GOT3 (cell line): ENCODE data around the gene FRMD8.

Experiments used
- DNase-seq: peaks from one replicate; lab custom pipeline; 2025; ENCODE audit warnings: mixed read lengths; lab: John Stamatoyannopoulos, UW

Gene FRMD8, protein sequence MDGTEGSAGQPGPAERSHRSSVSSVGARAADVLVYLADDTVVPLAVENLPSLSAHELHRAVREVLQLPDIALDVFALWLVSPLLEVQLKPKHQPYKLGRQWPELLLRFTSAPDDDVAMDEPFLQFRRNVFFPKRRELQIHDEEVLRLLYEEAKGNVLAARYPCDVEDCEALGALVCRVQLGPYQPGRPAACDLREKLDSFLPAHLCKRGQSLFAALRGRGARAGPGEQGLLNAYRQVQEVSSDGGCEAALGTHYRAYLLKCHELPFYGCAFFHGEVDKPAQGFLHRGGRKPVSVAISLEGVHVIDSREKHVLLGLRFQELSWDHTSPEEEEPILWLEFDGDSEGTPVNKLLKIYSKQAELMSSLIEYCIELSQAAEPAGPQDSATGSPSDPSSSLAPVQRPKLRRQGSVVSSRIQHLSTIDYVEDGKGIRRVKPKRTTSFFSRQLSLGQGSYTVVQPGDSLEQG

DNA sequence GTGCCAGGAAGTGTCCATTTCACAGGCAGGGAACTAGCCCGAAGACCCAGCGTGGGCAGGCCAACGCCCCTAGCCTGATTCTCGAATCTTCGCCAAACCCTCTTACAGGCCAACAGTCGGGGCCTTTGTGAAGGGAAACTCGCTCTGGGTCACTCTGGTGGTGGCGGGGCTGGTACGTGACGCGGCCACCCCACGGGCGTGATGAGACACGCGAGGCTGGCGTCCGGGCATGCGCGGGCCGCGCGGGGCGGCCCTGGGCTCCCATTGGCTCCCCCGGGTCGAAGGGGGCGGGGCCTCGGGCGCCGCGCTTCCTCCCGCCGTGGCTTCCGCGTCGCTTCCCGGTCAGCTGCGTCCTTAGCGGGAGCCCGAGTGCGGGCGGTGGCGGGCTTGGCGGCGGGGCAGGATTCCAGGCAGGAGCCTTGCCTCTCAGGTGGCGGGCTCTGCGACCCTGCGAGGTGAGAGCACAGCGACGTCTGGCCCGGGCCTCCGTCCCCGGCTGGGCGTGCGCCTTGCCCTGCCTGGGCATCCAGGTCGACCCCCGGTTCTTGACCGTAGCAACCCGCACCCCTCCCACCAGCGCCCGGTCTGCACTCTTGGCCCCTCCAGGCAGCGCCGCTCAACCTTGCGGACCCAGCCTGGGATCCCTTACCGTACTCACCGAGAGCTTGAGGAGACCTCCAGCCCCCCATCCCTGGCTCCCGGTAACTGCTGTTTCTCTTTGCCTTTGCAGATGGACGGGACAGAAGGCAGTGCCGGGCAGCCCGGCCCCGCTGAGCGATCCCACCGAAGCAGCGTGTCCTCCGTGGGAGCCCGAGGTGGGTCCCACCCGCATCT, at the start of gene FRMD8:
Gene FRMD8 (plus strand): TSS at position 331 of the 834 bp plus-strand sequence. CDS start 400 bp downstream, at position 731.
- DNase-seq = peak; percentile 6

DNA sequence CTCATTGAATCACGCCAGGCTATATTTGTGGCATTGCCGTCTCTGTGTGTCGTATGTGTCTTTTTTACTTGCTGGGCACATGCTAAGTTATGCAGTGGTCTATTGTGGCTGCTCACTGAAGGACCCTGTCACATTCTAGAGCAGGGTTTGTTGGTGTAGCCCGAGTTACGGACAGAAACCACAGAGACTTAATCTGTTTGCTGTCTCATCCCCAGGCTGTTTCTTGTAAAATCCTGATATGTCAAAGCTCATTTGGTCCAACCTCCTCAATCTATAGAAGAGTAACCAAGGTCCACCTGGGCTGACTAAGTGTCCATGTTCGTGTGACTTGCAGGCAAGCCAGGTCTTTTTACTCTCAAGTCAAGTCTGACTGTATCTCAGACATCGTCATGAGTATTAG, 47.8 kb upstream of the FRMD8 start:
- no peak for DNase-seq

DNA sequence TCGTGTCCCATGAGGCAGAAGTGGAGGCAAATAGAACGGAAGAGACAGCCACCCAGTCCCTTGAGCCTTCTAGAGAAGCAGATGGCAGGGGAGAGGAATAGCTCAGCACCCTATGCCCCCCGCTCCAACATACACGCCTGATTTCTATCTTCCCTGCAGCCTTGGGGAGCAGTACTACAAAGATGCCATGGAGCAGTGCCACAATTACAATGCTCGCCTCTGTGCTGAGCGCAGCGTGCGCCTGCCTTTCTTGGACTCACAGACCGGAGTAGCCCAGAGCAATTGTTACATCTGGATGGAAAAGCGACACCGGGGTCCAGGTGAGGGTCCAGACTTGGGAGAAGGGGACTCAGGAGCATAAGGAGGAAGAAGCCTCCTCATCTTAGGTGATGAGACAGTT, 46.2 kb upstream of the FRMD8 start:
- DNase-seq = no peak

DNA sequence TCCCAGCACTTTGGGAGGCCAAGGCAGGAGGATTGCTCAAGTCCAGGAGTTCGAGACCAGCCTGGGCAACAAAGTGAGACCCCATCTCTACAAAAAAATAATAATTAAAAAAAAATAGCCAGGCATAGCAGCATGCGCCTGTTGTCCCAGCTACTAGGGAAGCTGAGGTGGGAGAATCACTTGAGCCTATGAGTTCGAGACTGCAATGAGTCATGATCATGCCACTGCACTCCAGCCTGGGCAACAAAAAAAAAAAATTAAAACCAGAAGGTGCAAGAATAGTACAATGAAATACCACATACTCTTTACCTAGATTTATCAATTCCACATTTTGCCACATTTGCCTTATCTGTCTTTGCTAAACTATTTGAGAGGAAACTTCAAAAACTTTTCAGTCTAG, 44.6 kb upstream of the FRMD8 start:
- no peak for DNase-seq

DNA sequence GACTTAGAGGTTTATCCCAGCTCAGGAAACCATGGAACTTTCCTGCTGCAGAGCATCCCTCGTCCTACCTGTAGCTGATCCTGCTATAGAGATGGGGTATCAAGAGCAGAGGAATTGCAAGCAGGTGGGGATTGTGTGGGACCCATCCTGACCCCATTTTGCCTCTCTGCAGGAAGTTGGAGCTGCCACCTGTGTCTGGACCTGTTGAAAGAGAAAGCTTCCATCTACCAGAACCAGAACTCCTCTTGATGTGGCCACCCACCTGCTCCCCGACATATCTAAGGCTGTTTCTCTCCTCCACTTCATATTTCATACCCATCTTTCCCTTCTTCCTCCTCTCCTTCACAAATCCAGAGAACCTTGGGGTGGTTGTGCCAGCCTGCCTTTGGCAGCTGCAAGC, 34.9 kb upstream of the FRMD8 start:
- DNase-seq = no peak

DNA sequence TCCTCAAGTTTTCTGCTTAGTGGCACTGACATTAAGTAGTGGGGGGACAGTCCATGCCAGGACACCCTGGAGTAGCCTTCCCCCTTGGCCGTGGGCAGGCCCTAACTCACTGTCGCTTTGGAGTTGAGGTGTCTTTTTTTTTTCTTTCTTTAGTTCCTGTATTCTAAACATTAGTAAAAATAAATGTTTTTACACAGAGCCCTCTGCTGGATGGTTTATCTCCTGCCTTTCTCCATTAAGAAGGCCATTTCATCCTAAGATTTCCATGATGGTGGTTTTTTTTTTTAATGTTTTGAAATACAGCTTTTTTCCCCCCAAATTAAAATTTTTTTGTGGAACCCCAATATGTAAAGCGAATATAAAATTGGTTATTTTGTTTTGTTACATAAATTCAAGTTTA, 33.7 kb upstream of the FRMD8 start:
- DNase-seq = no peak

DNA sequence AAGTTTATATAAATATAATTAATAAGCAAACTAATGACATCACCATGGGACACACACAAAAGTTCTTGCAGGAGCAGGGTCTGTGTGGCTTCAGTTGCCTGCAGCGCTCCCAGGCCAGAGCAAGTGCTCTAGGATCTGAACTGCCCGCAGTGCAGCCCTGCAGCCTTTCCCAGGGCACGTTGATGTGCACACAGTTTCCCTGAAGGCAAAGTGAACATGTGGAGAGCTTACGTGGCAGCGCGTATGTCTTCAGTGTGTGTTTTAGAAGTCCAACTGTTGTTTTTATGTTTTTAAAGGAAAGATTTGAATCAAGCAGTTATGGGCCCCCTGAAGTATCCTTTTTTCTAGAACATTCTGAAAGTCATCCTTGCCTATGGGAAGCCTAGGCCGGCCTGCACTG, 33.1 kb upstream of the FRMD8 start:
- DNase-seq = no peak

DNA sequence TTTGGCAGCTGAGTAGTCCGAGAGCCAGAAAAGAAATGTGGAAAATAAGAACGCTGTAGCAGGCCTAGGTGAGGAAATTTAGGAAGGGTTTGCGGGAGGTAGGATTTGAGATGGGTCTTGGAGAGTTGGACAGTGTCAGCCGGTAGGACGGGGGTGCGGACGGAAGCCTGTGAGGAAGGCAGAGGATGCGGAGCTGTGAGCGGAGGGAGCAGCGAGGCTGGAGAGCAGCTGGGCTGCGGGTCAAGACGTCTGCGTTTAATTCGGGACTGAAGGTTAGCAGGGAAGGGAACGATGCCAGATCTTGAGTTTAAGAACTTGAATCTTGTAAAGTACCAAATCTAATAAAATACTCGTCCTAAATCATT, 32.6 kb upstream of the FRMD8 start:
- DNase-seq = no peak

DNA sequence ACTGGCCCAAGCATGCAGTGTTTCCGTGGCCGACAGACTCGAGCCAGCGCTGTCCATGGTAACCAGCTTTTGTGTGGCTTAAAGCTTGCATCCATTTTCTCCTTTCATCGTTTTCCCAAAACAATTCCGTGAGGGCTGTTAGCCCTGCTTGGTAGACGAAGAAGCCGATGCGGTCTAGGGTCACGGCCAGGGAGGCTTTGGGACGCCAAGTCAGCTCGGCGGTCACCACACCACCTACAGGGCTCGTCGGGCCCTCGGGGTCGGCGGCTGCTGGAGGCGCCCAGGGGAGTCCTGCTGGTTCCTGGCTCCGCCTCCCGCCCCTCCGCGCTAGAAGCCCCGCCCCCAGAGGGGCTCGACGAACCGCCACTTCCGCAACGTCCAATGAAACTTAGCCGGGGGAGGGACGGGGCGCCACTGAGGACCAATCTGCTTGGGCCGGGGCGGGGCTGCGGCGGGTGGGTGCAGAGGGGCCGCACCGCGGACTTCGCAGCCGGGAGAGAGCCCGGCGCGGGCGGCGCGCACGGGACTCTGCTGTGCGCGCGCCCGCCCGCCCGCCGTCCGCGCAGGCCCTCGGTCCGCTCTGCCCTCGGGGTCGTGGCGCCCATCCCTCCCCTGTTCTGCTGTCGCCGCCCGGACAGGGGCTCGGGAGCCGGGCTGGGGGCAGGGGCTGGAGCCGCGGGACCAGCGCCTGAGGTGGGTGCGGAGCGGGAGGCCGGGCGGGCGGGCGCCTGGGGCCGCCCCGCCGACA, 32.0 kb upstream of the FRMD8 start, which contains the start of gene TIGD3:
Gene TIGD3 (plus strand): TSS at position 487 of the 748 bp plus-strand sequence. CDS start 1,058 bp downstream, outside the sequence.
- peak; percentile 71 for DNase-seq

DNA sequence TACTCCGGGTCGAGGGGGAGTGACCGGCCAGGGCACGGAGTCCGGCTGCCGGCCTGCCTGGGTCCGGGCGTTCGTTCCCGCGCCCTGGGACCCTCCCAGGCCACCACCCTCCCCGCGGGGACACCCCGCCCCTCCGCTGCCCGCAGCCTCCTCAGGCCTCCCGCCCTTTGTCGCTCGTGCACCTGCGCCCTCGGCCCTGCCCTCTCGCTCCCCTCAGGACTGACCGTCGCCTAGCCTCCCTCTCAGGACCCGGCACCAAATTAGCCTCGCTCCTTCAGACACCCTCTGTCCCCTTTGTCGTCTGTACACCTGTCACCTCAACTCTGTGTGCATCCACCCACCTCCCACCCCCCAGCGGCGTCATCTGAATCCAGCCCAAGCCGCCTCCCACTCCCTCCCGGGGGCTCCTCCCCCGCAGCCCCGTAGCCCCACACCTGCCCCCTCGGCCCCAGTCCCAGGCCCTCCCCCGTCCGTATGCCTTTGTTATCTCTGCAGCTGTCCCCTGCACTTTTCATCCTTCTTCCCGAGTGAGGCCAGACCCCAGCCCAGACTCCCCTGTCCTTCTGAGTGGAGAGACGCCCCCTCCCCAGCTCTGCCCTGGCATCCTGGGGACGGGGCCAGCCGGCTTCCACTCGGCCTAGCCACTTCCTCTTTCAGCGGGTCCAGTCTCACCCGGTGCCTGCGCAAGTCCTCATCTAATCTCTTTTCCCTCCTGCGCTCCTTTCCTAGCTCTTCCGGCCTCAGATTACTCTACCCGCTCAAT, 31.2 kb upstream of the FRMD8 start:
- no peak for DNase-seq

DNA sequence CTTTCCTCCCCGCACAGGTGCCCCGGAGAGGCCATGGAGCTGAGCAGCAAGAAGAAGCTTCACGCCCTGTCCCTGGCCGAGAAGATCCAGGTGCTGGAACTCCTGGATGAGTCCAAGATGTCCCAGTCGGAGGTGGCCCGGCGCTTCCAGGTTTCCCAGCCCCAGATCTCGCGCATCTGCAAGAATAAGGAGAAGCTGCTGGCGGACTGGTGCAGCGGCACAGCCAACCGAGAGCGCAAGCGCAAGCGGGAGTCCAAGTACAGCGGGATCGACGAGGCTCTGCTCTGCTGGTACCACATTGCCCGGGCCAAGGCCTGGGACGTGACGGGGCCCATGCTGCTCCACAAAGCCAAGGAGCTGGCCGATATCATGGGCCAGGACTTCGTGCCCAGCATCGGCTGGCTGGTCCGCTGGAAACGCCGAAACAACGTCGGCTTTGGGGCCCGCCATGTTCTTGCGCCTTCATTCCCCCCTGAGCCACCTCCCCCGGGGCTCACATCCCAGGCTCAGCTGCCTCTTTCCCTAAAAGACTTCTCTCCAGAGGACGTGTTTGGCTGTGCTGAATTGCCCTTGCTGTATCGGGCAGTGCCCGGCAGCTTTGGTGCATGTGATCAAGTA, 30.6 kb upstream of the FRMD8 start:
- no peak for DNase-seq

DNA sequence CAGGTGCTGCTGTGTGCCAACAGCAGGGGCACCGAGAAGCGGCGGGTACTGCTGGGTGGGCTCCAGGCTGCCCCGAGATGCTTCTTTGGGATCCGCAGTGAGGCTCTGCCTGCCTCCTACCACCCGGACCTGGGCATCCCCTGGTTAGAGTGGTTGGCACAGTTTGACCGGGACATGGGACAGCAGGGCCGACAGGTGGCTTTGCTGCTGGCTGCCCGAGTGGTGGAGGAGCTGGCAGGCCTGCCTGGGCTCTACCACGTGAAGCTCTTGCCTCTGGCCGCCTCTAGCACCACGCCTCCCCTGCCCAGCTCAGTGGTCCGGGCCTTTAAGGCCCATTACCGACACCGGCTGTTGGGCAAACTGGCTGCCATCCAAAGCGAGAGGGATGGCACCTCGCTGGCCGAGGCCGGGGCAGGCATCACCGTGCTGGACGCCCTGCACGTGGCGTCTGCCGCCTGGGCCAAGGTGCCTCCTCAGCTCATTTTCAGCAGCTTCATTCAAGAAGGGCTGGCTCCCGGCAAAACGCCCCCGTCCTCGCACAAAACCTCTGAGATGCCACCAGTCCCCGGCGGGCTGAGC, 30.0 kb upstream of the FRMD8 start:
- DNase-seq = no peak

DNA sequence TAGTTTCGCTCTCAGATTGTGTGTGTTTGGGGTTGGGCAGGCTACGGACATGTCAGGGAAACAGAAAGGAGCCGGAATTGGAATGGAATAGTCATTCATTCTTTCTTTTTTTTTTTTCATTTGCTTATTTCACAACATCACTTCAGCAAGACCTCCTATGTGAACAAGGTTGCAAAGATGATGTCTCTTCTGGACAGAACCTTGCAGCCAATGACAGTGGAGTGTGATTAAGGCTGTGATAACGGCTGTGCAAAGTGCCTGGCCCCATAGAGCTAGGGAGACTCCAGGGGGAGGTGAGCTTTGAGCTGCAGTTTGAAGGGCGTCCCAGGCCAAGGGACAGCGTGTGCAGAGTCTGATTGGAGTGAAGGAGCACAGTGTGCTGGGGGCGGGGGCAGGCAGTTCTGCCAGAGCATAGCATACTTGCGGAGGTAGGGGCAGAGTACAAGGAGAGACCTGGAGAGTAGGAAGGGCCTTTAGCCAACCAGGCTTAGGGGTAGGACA, 28.5 kb upstream of the FRMD8 start:
- no peak for DNase-seq

DNA sequence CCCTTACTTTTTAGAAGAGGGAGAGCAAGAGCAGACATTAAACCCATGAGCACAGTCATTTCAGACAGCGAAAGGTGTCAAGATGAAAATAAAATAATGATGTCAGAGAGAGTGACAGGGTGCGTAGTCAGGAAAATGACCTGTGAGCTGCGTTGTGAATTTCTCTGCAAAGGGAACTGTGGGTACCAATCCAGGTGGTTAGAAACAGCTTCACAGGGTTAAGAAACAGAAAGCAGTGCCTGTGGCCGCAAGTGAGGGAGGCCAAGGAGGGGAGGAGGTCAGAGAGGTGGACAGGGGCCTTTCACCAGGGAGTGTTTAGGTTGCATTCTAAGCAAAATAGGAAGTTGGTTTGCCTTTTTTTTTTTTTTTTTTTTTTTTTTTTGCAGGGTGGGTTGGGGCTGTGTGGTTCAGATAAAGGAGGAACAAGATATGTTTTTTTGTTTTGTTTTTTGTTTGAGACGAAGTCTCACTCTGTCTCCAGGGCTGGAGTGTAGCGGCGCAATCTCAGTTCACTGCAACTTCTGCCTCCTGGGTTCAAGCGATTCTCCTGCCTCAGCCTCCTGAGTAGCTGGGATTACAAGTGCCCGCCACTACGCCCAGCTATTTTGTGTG, 24.0 kb upstream of the FRMD8 start:
- no peak for DNase-seq

DNA sequence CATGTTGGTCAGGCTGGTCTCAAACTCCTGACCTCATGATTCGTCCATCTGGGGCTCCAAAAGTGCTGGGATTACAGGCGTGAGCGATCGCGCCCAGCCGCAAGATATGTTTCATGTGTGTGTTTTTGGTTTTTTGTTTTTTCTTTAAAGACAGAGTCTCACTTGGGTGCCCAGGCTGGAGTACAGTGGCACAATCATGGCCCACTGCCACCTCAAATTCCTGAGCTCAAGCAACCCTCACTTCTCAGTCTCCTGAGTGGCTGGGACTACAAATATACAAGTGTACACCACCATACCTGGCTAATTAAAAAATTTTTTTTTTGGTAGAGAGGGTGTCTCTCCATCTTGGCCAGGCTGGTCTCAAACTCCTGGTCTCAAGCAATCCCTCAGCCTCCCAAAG, 23.5 kb upstream of the FRMD8 start:
- DNase-seq = no peak

DNA sequence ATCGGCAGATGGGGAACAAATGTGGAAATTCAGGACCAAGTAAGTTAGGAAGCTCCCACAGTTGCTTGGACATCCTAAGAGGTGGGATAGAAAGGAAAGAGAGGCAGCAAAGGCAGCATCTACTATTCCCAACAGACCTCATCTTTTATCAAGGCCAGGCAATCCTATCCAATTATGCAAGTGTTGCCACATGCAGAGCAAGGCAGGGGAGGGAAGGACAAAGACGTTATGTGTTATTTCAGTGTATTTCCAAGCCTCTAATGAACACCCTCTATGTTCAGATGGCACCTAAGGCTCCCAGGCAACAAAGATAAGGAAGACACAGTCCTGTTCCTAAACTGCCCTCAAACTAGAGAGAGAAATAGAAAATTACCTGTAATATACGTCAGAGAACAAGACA, 22.7 kb upstream of the FRMD8 start:
- no peak for DNase-seq

DNA sequence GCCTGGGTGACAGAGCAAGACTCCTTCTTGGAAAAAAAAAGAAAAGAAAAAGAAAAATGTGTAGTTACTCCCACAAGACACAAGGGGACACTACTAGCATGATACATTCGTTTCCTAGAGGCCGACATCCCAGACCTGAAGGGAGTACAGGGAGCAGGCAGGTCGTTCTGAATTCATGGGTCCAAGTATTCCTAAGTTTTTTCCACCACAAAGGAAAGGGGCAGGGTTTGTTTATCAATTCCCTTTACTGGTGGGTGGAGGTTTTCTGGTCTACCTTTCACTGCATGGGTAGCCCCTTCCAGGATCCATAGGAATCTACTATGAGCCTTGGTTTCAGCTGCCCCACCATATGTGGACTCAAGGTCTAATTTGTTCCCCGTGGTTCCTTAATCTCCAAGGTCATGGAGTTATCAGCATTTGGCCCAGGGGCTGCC, 20.1 kb upstream of the FRMD8 start:
- DNase-seq = no peak

DNA sequence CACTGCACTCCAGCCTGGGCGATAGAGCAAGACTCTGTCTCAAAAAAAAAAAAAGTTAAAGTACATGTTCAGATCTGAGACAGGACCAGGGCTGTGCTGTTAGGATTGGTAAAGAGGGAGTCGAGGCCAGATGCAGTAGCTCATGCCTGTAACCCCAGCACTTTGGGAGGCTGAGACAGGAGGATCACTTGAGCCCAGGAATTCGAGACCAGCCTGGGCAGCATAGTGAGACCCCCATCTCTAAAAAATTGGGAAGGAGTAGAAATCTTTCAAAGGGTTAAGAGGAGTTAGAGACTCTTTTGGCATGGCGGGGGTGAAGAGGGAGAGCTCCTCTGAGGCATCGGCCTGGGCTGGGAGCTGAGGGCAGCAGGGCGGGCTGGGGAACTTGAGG, 15.8 kb upstream of the FRMD8 start:
- no peak for DNase-seq

DNA sequence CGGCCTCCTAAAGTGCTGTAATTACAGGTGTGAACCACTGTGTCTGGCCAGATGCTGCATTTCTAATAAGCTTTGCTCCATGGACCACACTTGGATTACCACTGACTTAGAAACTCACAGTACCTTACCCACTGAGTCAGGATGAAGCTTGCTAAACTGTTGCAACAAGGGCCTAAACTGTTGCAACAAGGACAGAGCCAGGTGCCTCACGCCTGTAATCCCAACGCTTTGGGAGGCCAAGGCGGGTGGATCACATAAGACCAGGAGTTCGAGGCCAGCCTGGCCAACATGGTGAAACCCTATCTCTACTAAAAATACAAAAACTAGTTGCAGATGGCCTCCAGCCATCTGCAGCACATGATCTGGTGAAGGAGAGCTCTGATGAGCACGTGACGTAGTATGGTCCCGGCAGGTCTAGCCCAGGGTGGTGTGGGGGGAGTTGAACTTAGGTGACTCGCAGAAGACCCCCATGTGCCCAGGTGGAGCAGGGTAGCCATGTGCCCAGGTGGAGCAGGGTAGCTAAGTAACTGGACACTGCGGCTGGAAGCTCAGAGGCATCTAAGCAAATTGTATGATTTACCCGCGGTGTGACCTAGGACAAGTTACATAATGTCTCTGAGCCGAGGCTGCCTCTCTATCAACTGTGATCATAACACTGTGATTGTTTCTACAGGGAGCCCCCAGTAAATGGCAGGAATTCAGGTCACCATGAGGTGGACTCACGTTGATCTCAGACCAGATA, 12.4 kb upstream of the FRMD8 start:
- no peak for DNase-seq
